ENCODE results near the gene CLEC16A. TPM values are rescaled to one million over a fixed set of nuclear protein-coding genes. Genes with fewer than 3 reads are reported as not detected.
A peak's percentile ranks its signal among the peaks of the same experiment; 100 is the strongest.

The CLEC16A gene
- total RNA-seq, 1 donor = 35.5 TPM

- no peak for DNase-seq (ENCODE audit: low read depth in 2 of 3, low spot score in 2 of 3)
These were observed 109.6 kb downstream of the CLEC16A start for GRCh38 chr16:11053916-11054460.

- no peak for DNase-seq (ENCODE audit: low read depth in 2 of 3, low spot score in 2 of 3)
These were observed 112.0 kb downstream of the CLEC16A start for GRCh38 chr16:11056090-11056992.

GRCh38 chr16:11056993-11057649 is 112.8 kb downstream of the CLEC16A start:
- DNase-seq (ENCODE audit: low read depth in 2 of 3, low spot score in 2 of 3) = no peak

- DNase-seq (ENCODE audit: low read depth in 2 of 3, low spot score in 2 of 3) = no peak
These were observed 113.5 kb downstream of the CLEC16A start for GRCh38 chr16:11057711-11058345.

- DNase-seq (ENCODE audit: low read depth in 2 of 3, low spot score in 2 of 3) = no peak
These were observed 114.5 kb downstream of the CLEC16A start for GRCh38 chr16:11058832-11059231.

GRCh38 chr16:11059588-11059987 is 115.2 kb downstream of the CLEC16A start:
- no peak for DNase-seq (ENCODE audit: low read depth in 2 of 3, low spot score in 2 of 3)

GRCh38 chr16:11060364-11060763 is 116.0 kb downstream of the CLEC16A start:
- DNase-seq (ENCODE audit: low read depth in 2 of 3, low spot score in 2 of 3) = no peak

GRCh38 chr16:11060842-11061241 is 116.5 kb downstream of the CLEC16A start:
- DNase-seq (ENCODE audit: low read depth in 2 of 3, low spot score in 2 of 3) = no peak

- no peak for DNase-seq (ENCODE audit: low read depth in 2 of 3, low spot score in 2 of 3)
These were observed 117.4 kb downstream of the CLEC16A start for GRCh38 chr16:11061629-11062270.

GRCh38 chr16:11063448-11064201 is 119.3 kb downstream of the CLEC16A start:
- DNase-seq (ENCODE audit: low read depth in 2 of 3, low spot score in 2 of 3) = no peak

- DNase-seq (ENCODE audit: low read depth in 2 of 3, low spot score in 2 of 3) = no peak
These were observed 119.8 kb downstream of the CLEC16A start for GRCh38 chr16:11064202-11064540.

- DNase-seq (ENCODE audit: low read depth in 2 of 3, low spot score in 2 of 3) = no peak
These were observed 120.5 kb downstream of the CLEC16A start for GRCh38 chr16:11064851-11065250.

- peak in 1 of 3 donors; percentile 51 for DNase-seq (ENCODE audit: low read depth in 2 of 3, low spot score in 2 of 3)
These were observed 122.0 kb downstream of the CLEC16A start for GRCh38 chr16:11066261-11066870.

GRCh38 chr16:11067266-11067665 is 122.9 kb downstream of the CLEC16A start:
- DNase-seq (ENCODE audit: low read depth in 2 of 3, low spot score in 2 of 3) = no peak

- DNase-seq (ENCODE audit: low read depth in 2 of 3, low spot score in 2 of 3) = no peak
These were observed 123.4 kb downstream of the CLEC16A start for GRCh38 chr16:11067697-11068141.

- no peak for DNase-seq (ENCODE audit: low read depth in 2 of 3, low spot score in 2 of 3)
These were observed 127.5 kb downstream of the CLEC16A start for GRCh38 chr16:11071829-11072228.

- DNase-seq (ENCODE audit: low read depth in 2 of 3, low spot score in 2 of 3) = no peak
These were observed 128.2 kb downstream of the CLEC16A start for GRCh38 chr16:11072420-11073153.

GRCh38 chr16:11073407-11073999 is 129.1 kb downstream of the CLEC16A start:
- DNase-seq (ENCODE audit: low read depth in 2 of 3, low spot score in 2 of 3) = no peak

GRCh38 chr16:11074131-11074530 is 129.8 kb downstream of the CLEC16A start:
- no peak for DNase-seq (ENCODE audit: low read depth in 2 of 3, low spot score in 2 of 3)

Measured in hematopoietic multipotent progenitor cell (in vitro differentiated cells).